Suprapubic skin (tissue), 4 donors: ENCODE data around the gene MNT. TPM values are rescaled to one million over a fixed set of nuclear protein-coding genes. Genes with fewer than 3 reads are reported as not detected.

Source experiments
- DNase-seq, 2 donors: peaks; one replicate each; pipeline ENCODE4 v3.0.0-alpha.2; 2019; ENCODE audit warnings: low spot score in 2 of 2
- H3K27ac ChIP-seq: fragments of 200-600 bp; sonication (generic); one replicate; pipeline ENCODE4 v1.5.1; 2019
- H3K27me3 ChIP-seq: fragments of 200-600 bp; sonication (generic); one replicate; pipeline ENCODE4 v1.5.1; 2019
- H3K36me3 ChIP-seq: fragments of 200-600 bp; sonication (generic); one replicate; pipeline ENCODE4 v1.5.1; 2019
- H3K4me1 ChIP-seq: fragments of 200-600 bp; sonication (generic); one replicate; pipeline ENCODE4 v1.5.1; 2019
- H3K4me3 ChIP-seq: fragments of 200-600 bp; sonication (generic); one replicate; pipeline ENCODE4 v1.5.1; 2019; ENCODE audit warnings: mild to moderate bottlenecking
- H3K9me3 ChIP-seq: fragments of 200-600 bp; sonication (generic); one replicate; pipeline ENCODE4 v1.5.1; 2019
- EP300 ChIP-seq: sonication (generic); formaldehyde crosslinking; IDR thresholded peaks from one replicate; pipeline ENCODE4 v1.6.1; 2017; ENCODE audit warnings: antibody characterized with exemption
- POLR2A ChIP-seq, 2 donors: fragments of 450-650 bp; IDR thresholded peaks; one replicate each; pipeline ENCODE4 v1.6.1; 2017; ENCODE audit warnings: antibody characterized with exemption in 2 of 2, mild to moderate bottlenecking in 2 of 2, moderate library complexity in 2 of 2
- POLR2AphosphoS5 ChIP-seq, 3 donors: sonication (generic); formaldehyde crosslinking; IDR thresholded peaks; one replicate each; pipeline ENCODE4 v1.6.1; 2017; ENCODE audit warnings: antibody characterized with exemption in 3 of 3
- WGBS: methylation state at CpG from one replicate; pipeline ENCODE4 v1.1.5; 2018; 5-methylcytosine and 5-hydroxymethylcytosine counted together
- total RNA-seq, 4 donors: library from RNA; depleted of rRNA; stranded (reverse); fragments of >200 nt; gene quantifications; one replicate each; pipeline ENCODE4 v1.1.0, GENCODE V29; 2016
- TF ChIP-seq, protein P1 (sequence below), 2 donors: fragments of 200-600 bp in 1 of 2; fragments of 450-650 bp in 1 of 2; sonication (generic) in 1 of 2; IDR thresholded peaks; one replicate each; pipeline ENCODE4 v1.5.1; 2016 to 2019; ENCODE audit warnings: antibody characterized with exemption in 2 of 2, mild to moderate bottlenecking in 1 of 2, moderate library complexity in 1 of 2

The MNT gene
- total RNA-seq, 4 donors from 2014 or later = 20.9 to 50.0 (median 44.1) TPM

DNA sequence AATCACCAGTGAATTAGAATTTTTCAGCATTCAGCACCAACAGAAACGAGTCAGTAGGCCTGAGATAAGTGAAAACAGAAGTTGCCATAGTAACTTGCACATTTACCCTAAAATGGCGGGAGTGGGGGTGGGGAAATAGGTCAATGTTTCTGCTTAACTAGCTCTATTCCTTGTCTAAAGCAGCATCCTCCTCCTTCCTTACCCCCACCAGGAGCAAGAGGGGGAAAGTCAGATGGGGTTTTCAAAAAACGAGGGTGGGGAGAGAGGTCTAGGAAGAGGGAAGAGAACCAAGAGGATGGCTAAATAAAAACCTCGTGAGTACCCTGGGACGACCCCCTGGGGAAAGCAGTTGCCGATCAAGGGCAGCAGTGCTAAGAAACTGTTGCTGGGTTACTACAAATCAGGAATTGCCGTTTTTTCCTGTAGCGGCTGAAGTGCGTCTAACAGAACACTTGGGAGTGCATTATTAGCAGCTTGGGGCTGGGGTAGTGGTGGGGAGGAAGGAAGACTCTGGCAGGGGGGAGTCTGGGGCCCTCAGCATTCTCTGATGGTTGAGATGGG lies 34.4 kb upstream of the MNT start:
- Histone ChIP-seq H3K4me1 (no peaks in the 10 kb centered on the region), H3K9me3 (no peaks in the 10 kb centered on the region), H3K27ac (no peak overlapping the region), H3K36me3 (peaks cover 66% of the 10 kb centered on the region), H3K4me3 (no peak overlapping the region), H3K27me3 (no peaks in the 10 kb centered on the region)
- DNase-seq = no peak
- 50% methylated on average over 9 of the region's 9 CpGs for WGBS
- TF ChIP-seq POLR2AphosphoS5 (IDR thresholded peaks at IDR 0.05) (no peak), EP300 (no peak), POLR2A (IDR thresholded peaks at IDR 0.05) (no peak)
- TF ChIP-seq, protein P1, sequence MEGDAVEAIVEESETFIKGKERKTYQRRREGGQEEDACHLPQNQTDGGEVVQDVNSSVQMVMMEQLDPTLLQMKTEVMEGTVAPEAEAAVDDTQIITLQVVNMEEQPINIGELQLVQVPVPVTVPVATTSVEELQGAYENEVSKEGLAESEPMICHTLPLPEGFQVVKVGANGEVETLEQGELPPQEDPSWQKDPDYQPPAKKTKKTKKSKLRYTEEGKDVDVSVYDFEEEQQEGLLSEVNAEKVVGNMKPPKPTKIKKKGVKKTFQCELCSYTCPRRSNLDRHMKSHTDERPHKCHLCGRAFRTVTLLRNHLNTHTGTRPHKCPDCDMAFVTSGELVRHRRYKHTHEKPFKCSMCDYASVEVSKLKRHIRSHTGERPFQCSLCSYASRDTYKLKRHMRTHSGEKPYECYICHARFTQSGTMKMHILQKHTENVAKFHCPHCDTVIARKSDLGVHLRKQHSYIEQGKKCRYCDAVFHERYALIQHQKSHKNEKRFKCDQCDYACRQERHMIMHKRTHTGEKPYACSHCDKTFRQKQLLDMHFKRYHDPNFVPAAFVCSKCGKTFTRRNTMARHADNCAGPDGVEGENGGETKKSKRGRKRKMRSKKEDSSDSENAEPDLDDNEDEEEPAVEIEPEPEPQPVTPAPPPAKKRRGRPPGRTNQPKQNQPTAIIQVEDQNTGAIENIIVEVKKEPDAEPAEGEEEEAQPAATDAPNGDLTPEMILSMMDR (IDR thresholded peaks at IDR 0.05) = no peak

DNA sequence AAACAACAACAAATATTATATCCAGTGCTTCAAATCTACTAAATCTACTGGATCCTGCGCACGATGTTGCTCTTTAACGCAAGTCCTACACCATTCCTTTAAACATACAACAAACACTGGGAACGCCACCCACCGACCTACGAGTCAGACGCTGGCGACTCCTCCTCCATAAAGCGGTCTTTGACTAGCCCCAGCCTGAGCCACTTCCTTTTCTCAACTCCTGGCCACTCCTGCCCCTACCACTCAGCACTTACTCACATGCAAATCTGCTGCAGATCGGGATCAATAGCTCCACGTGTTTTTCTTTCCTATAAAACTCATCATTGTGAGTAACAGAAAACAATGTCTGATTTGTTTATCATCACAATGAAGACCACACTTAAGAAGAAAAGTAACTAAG lies 32.8 kb upstream of the MNT start:
- no peak for DNase-seq
- TF ChIP-seq, protein P1 (IDR thresholded peaks at IDR 0.05) = no peak
- H3K36me3 ChIP-seq = peaks cover 53% of the 10 kb centered on the region
- 84% methylated on average over 11 of the region's 11 CpGs for WGBS
- H3K9me3 ChIP-seq = no peaks in the 10 kb centered on the region
- H3K27ac ChIP-seq = no peak overlapping the region
- H3K4me3 ChIP-seq = no peak overlapping the region
- H3K4me1 ChIP-seq = no peaks in the 10 kb centered on the region
- no peaks in the 10 kb centered on the region for H3K27me3 ChIP-seq

DNA sequence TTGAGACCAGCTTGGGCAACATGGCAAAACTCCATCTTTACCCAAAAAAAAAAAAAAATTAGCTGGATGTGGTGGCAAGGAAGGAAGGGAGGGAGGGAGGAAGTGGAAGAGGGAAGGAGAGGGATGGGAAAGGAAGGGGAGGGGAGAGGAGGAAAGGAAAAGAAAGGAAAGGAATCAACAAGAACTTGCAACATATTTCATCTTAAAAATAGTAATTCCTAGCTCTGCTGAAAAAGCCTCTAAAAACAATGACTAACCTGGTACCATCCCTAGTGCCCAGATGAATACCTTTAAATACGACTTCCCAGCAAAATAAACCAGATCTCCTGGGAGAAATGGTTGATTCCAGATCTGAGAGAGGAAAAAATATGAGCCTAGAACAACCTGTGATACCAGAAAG lies 27.1 kb upstream of the MNT start:
- TF ChIP-seq EP300 = no peak
- TF ChIP-seq, protein P1 (IDR thresholded peaks at IDR 0.05) = no peak
- no peak for TF ChIP-seq POLR2A (IDR thresholded peaks at IDR 0.05)
- no peak for TF ChIP-seq POLR2AphosphoS5 (IDR thresholded peaks at IDR 0.05)
- Histone ChIP-seq H3K4me1 (peaks cover 4% of the 10 kb centered on the region), H3K9me3 (no peaks in the 10 kb centered on the region), H3K4me3 (no peak overlapping the region), H3K27ac (no peak overlapping the region), H3K36me3 (peaks cover 3% of the 10 kb centered on the region), H3K27me3 (no peaks in the 10 kb centered on the region)
- WGBS = 89% methylated on average over 1 of the region's 1 CpG
- no peak for DNase-seq

DNA sequence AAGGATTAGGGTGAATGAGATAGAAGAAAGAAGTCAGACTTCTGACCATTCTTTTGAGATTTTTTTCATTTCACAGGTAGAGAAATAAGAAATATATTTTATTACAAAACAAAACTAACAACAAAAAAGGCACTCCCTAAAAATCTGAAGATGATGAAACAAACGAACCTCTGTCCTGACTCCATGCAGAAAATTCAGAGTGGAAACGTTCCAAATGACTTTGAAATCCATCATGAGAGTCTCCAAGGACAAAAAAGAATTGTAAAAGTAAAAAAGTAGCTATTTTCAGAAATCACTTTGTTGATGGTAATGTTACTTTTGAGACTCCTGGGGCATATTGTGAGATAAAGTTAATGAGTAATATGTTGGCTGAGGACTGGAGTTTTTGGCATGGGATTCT lies 26.4 kb upstream of the MNT start:
- H3K36me3 ChIP-seq = no peaks in the 10 kb centered on the region
- no peaks in the 10 kb centered on the region for H3K9me3 ChIP-seq
- no peak overlapping the region for H3K4me3 ChIP-seq
- H3K27me3 ChIP-seq = no peaks in the 10 kb centered on the region
- DNase-seq = no peak
- WGBS = 66% methylated on average over 2 of the region's 2 CpGs
- TF ChIP-seq POLR2AphosphoS5 (IDR thresholded peaks at IDR 0.05) (no peak), EP300 (no peak)
- H3K27ac ChIP-seq = no peak overlapping the region
- peaks cover 8% of the 10 kb centered on the region for H3K4me1 ChIP-seq

DNA sequence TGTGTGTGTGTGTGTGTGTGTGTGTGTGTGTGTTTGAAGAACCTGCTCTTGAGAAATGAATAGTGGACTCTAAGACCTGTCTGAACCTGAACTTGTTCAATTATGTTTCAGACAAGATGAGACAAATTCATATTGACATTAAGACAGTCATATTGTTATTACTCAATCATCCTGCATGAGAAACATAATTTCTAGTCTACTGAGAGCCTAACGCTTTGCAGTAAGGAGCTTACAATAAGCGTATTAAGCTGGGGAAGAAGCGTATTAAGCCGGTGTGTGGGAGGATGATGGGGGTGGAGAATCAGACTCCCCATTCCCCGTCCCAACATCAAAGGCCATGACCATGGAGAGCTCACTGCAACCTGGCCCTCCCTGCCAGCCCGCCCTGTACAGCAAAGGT lies 22.4 kb upstream of the MNT start:
- H3K4me1 ChIP-seq = peaks cover 8% of the 10 kb centered on the region
- no peaks in the 10 kb centered on the region for H3K27me3 ChIP-seq
- WGBS = 58% methylated on average over 6 of the region's 6 CpGs
- no peak for TF ChIP-seq POLR2A (IDR thresholded peaks at IDR 0.05)
- TF ChIP-seq, protein P1 (IDR thresholded peaks at IDR 0.05) = no peak
- TF ChIP-seq EP300 = no peak
- no peak for TF ChIP-seq POLR2AphosphoS5 (IDR thresholded peaks at IDR 0.05)
- no peak overlapping the region for H3K4me3 ChIP-seq
- peaks cover 35% of the 10 kb centered on the region for H3K36me3 ChIP-seq
- no peak for DNase-seq
- H3K27ac ChIP-seq = peak overlapping the region; percentile 6
- no peaks in the 10 kb centered on the region for H3K9me3 ChIP-seq
